ENCODE results near the gene PTPRN2. TPM values are rescaled to one million over a fixed set of nuclear protein-coding genes. Genes with fewer than 3 reads are reported as not detected.

PTPRN2 gene
- total RNA-seq, 1 donor from 2014 or later = 1.2 TPM

GRCh38 chr7:157657741-157658740 lies 929.6 kb downstream of the PTPRN2 start:
- no peak for DNase-seq (ENCODE audit: low read depth)

- DNase-seq (ENCODE audit: low read depth) = no peak
These were observed 931.3 kb downstream of the PTPRN2 start for GRCh38 chr7:157656195-157656769.

- no peak for DNase-seq (ENCODE audit: low read depth)
These were observed 933.3 kb downstream of the PTPRN2 start for GRCh38 chr7:157654350-157654749.

- DNase-seq (ENCODE audit: low read depth) = no peak
These were observed 933.8 kb downstream of the PTPRN2 start for GRCh38 chr7:157653827-157654207.

GRCh38 chr7:157652954-157653826 lies 934.4 kb downstream of the PTPRN2 start:
- DNase-seq (ENCODE audit: low read depth) = no peak

GRCh38 chr7:157652161-157652953 lies 935.3 kb downstream of the PTPRN2 start:
- DNase-seq (ENCODE audit: low read depth) = no peak

- DNase-seq (ENCODE audit: low read depth) = no peak
These were observed 936.1 kb downstream of the PTPRN2 start for GRCh38 chr7:157651366-157652160.

- DNase-seq (ENCODE audit: low read depth) = no peak
These were observed 936.8 kb downstream of the PTPRN2 start for GRCh38 chr7:157650801-157651200.

GRCh38 chr7:157650131-157650631 lies 937.4 kb downstream of the PTPRN2 start:
- no peak for DNase-seq (ENCODE audit: low read depth)

GRCh38 chr7:157646551-157646950 lies 941.1 kb downstream of the PTPRN2 start:
- DNase-seq (ENCODE audit: low read depth) = no peak

- no peak for DNase-seq (ENCODE audit: low read depth)
These were observed 942.1 kb downstream of the PTPRN2 start for GRCh38 chr7:157645539-157645938.

GRCh38 chr7:157644946-157645345 lies 942.7 kb downstream of the PTPRN2 start:
- DNase-seq (ENCODE audit: low read depth) = no peak

- no peak for DNase-seq (ENCODE audit: low read depth)
These were observed 944.1 kb downstream of the PTPRN2 start for GRCh38 chr7:157643525-157643970.

GRCh38 chr7:157641866-157642265 lies 945.8 kb downstream of the PTPRN2 start:
- DNase-seq (ENCODE audit: low read depth) = no peak

- no peak for DNase-seq (ENCODE audit: low read depth)
These were observed 947.5 kb downstream of the PTPRN2 start for GRCh38 chr7:157640144-157640543.

GRCh38 chr7:157638563-157638962 lies 949.1 kb downstream of the PTPRN2 start:
- no peak for DNase-seq (ENCODE audit: low read depth)

GRCh38 chr7:157637216-157637949 lies 950.2 kb downstream of the PTPRN2 start:
- no peak for DNase-seq (ENCODE audit: low read depth)

- no peak for DNase-seq (ENCODE audit: low read depth)
These were observed 952.0 kb downstream of the PTPRN2 start for GRCh38 chr7:157635669-157636068.

GRCh38 chr7:157635148-157635500 lies 952.5 kb downstream of the PTPRN2 start:
- DNase-seq (ENCODE audit: low read depth) = no peak
